GM23248 (cell line): ENCODE measurements around the gene PC. TPM values are rescaled to one million over a fixed set of nuclear protein-coding genes. Genes with fewer than 3 reads are reported as not detected.

Source experiments
- DNase-seq: peaks from one replicate; pipeline ENCODE4 v3.0.0-alpha.2; 2015
- H2AFZ ChIP-seq: fragments of 200-600 bp; sonication (generic); 2 replicates; pipeline ENCODE4 v1.6.1; 2016; ENCODE audit warnings: antibody characterized with exemption
- H3F3A ChIP-seq: fragments of 200-600 bp; sonication (generic); 2 replicates; pipeline ENCODE4 v1.6.1; 2016; ENCODE audit warnings: mild to moderate bottlenecking, antibody characterized with exemption, mixed run types; ENCODE audit not compliant: insufficient read depth
- H3K27ac ChIP-seq: fragments of 200-600 bp; sonication (generic); 2 replicates; pipeline ENCODE4 v1.5.1; 2016; ENCODE audit warnings: mild to moderate bottlenecking
- H3K27me3 ChIP-seq: fragments of 200-600 bp; sonication (generic); replicated peaks from 2 replicates; pipeline ENCODE4 v1.6.1; 2016; ENCODE audit warnings: mild to moderate bottlenecking; ENCODE audit not compliant: insufficient read depth
- H3K36me3 ChIP-seq: fragments of 200-600 bp; sonication (generic); 2 replicates; pipeline ENCODE4 v1.6.1; 2016; ENCODE audit warnings: low read depth, mild to moderate bottlenecking
- H3K4me1 ChIP-seq: fragments of 200-600 bp; sonication (generic); 2 replicates; pipeline ENCODE4 v1.6.1; 2016; ENCODE audit warnings: mild to moderate bottlenecking; ENCODE audit not compliant: insufficient read depth
- H3K4me2 ChIP-seq: fragments of 200-600 bp; sonication (generic); one replicate; pipeline ENCODE4 v1.6.1; 2016; ENCODE audit warnings: mild to moderate bottlenecking; ENCODE audit not compliant: unreplicated experiment
- H3K4me3 ChIP-seq: fragments of 200-600 bp; sonication (generic); 2 replicates; pipeline ENCODE4 v1.5.1; 2016; ENCODE audit warnings: mild to moderate bottlenecking
- H3K79me2 ChIP-seq: fragments of 200-600 bp; sonication (generic); 2 replicates; pipeline ENCODE4 v1.6.1; 2016; ENCODE audit warnings: mild to moderate bottlenecking; ENCODE audit not compliant: insufficient read depth
- H3K9ac ChIP-seq: fragments of 200-600 bp; sonication (generic); 2 replicates; pipeline ENCODE4 v1.6.1; 2016; ENCODE audit warnings: mild to moderate bottlenecking
- H3K9me2 ChIP-seq: fragments of 200-600 bp; sonication (generic); 2 replicates; pipeline ENCODE4 v1.6.1; 2016; ENCODE audit warnings: mixed run types, mild to moderate bottlenecking, moderate library complexity; ENCODE audit not compliant: insufficient read depth
- H3K9me3 ChIP-seq: fragments of 200-600 bp; sonication (generic); one replicate; pipeline ENCODE4 v1.6.1; 2017; ENCODE audit warnings: low read depth
- H4K20me1 ChIP-seq: fragments of 200-600 bp; sonication (generic); 2 replicates; pipeline ENCODE4 v1.6.0; 2016; ENCODE audit not compliant: insufficient read depth
- EZH2 ChIP-seq: fragments of 200-600 bp; sonication (generic); IDR thresholded peaks from 2 replicates; pipeline ENCODE4 v1.6.1; 2018; ENCODE audit warnings: antibody characterized with exemption, mild to moderate bottlenecking; ENCODE audit not compliant: insufficient read depth, poor library complexity, severe bottlenecking
- EZH2phosphoT487 ChIP-seq: fragments of 200-600 bp; sonication (generic); IDR thresholded peaks from 2 replicates; pipeline ENCODE4 v1.6.1; 2018; ENCODE audit warnings: antibody characterized with exemption, moderate library complexity, mild to moderate bottlenecking, low read depth; ENCODE audit not compliant: insufficient read depth
- WGBS, 2 experiments: methylation state at CpG; one replicate each; pipeline ENCODE4 v1.1.6; 2015 to 2017; ENCODE audit warnings: low lambda C conversion rate in 2 of 2, low coverage in 1 of 2; ENCODE audit errors: missing lambda C conversion rate in 2 of 2; 5-methylcytosine and 5-hydroxymethylcytosine counted together
- in situ Hi-C: fragments of 300-500 bp; cut with MboI; formaldehyde crosslinking; loops from 2 replicates; pipeline ENCODE4 v1.15.0; 2020
- polyA plus RNA-seq: library from polyadenylated mRNA; unstranded; fragments of >200 nt; fragmentation: Nextera tagmentation; extraction: Ambion mirVana; gene quantifications from 2 replicates; pipeline ENCODE4 v1.2.1, GENCODE V29; 2016
- total RNA-seq: library from RNA; depleted of rRNA; stranded (reverse); fragments of >200 nt; shearing (Covaris generic); gene quantifications from 2 replicates; pipeline ENCODE4 v1.2.3, GENCODE V29; 2014

Gene PC
- total and polyA plus RNA-seq, 2 experiments from 2014 or later: 16.4 to 16.6 TPM

DNA sequence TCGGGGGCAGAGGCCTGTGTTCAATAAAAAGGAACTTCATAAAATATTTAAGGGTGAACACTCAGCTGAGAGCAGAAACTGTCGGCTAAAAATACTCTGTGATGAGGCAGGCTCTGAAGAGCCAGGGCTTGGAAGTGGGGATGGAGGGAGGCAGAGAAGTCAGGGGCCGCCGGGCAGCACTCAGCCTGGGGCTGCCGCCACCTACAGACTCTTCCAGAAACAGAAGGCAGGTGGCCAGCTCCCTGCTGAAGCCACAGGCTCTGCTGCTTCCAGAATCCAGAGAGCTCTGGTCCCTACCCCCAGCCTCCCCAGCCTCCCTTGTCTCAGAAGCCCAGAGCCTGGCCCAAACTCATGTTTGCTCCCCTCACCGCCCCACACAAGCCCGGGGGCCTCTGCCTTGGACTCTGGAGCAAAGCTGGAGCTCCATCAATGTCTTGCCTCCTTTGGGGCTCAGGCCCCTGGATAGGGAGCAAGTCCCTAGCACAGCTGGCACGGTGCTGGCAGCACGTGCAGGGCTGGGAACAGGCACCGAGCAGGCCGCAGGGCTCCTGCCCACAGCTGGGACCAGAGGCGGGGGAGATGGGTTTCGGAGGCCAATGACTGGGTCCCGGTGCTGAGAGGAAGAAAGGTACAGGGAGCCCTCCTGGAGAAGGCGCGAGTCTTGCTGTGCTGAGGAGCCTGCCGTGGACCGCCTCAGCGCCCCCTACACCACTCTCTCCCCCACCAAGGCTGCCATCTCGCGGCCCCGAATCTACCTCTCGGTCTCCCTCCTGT, 93.1 kb downstream of the PC start:
- 78 to 80% methylated on average over 16 to 23 of the region's 23 CpGs for WGBS, 2 experiments
- H3K4me1 ChIP-seq: no peaks in the 10 kb centered on the region
- no peak overlapping the region for H3K4me2 ChIP-seq
- H3K4me3 ChIP-seq: no peak overlapping the region
- H3K9me3 ChIP-seq: no peaks in the 10 kb centered on the region
- no peak overlapping the region for H3K27ac ChIP-seq
- no peak overlapping the region for H2AFZ ChIP-seq
- in situ Hi-C loops: no loop called here
- no peak overlapping the region for H3K9ac ChIP-seq
- H3K27me3 ChIP-seq: no peaks in the 10 kb centered on the region
- H3K9me2 ChIP-seq: no peaks in the 10 kb centered on the region
- TF ChIP-seq EZH2: no peak
- no peak for TF ChIP-seq EZH2phosphoT487
- H3F3A ChIP-seq: no peaks in the 10 kb centered on the region
- peak; percentile 21 for DNase-seq
- H3K36me3 ChIP-seq: no peaks in the 10 kb centered on the region
- H3K79me2 ChIP-seq: no peaks in the 10 kb centered on the region
- H4K20me1 ChIP-seq: no peaks in the 10 kb centered on the region

- DNase-seq: no peak
- 79 to 82% methylated on average over 27 to 35 of the region's 35 CpGs for WGBS, 2 experiments
- Histone ChIP-seq H3K27ac (no peak overlapping the region), H3K4me1 (no peaks in the 10 kb centered on the region), H3K9ac (no peak overlapping the region), H4K20me1 (no peaks in the 10 kb centered on the region), H2AFZ (no peak overlapping the region), H3K36me3 (no peaks in the 10 kb centered on the region), H3K4me2 (no peak overlapping the region), H3F3A (no peaks in the 10 kb centered on the region), H3K79me2 (no peaks in the 10 kb centered on the region), H3K27me3 (no peaks in the 10 kb centered on the region), H3K9me2 (no peaks in the 10 kb centered on the region), H3K4me3 (no peak overlapping the region), H3K9me3 (no peaks in the 10 kb centered on the region)
- in situ Hi-C loops: no loop called here
- TF ChIP-seq EZH2 (no peak), EZH2phosphoT487 (no peak)
Measured at GRCh38 chr11:66864172-66864901, 93.8 kb downstream of the PC start.

DNA sequence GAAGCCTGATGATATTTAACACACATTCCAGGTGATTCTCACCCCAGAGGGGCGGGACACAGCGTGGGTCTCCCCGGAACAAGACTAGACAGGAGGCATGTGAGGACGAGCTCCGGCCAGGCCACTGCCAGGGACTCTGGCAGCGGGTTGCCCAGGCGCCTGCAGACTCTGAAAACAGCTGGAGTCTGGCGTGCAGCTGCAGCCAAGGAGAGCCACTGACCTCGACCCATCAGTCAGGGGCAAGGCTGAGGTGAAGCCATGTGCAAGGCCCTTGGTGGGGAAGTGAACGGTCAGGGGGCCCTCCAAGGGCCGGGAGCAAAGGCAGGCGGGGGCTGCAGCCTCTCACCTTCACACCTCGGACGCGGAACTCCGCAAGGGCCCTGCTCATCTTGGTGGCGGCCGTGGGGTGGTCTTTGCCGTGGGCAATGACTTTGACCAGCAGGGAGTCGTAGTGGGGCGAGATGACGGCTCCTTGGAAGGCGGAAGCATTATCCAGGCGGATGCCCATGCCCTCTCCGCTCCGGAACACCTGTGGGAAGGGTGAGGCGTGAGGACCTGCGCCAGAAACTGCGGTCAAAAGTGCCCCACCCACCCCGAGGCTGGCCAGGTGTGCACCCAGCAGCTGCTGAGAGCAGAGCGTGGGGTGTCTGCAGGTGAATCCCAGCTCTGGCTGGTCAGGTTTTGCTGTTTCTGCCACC, 94.6 kb downstream of the PC start:
- Histone ChIP-seq H3K4me1 (no peaks in the 10 kb centered on the region), H2AFZ (no peak overlapping the region), H3K9me3 (no peaks in the 10 kb centered on the region), H3K4me2 (no peak overlapping the region), H3K27me3 (no peaks in the 10 kb centered on the region), H3K4me3 (no peak overlapping the region), H3K9ac (no peak overlapping the region), H3K36me3 (no peaks in the 10 kb centered on the region), H3F3A (no peaks in the 10 kb centered on the region), H4K20me1 (no peaks in the 10 kb centered on the region), H3K9me2 (no peaks in the 10 kb centered on the region), H3K27ac (no peak overlapping the region), H3K79me2 (no peaks in the 10 kb centered on the region)
- in situ Hi-C loops: no loop called here
- DNase-seq: no peak
- TF ChIP-seq EZH2 (no peak), EZH2phosphoT487 (no peak)
- 80 to 88% methylated on average over 28 to 31 of the region's 31 CpGs for WGBS, 2 experiments

DNA sequence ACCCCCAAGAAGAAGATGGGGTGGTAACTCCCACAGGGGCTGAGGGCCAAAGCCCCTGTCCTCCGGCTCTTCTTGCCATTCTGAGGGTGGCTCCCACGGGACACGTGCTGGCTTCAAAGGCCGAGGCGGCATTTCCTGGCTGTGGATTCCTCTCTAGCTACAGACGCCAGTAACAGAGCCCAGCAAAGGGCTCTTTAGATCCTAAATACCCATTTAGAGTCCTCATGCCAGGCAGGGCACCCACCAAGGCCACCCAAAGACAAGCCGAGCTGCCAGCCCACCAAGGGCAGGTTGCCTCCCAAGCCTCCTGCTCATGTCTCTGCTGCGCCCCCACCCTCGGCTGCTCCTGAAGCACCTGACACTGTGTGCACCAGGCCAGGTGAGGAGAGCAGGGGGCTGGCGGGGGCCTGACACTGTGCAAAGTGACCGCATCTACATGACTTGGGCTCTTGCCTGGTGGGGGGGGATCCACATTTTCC, 95.6 kb downstream of the PC start:
- Histone ChIP-seq H3K27ac (no peak overlapping the region), H3K9me3 (no peaks in the 10 kb centered on the region), H3K9me2 (no peaks in the 10 kb centered on the region), H3K4me2 (no peak overlapping the region), H3K4me1 (no peaks in the 10 kb centered on the region), H4K20me1 (no peaks in the 10 kb centered on the region), H3K27me3 (no peaks in the 10 kb centered on the region), H3K79me2 (peaks cover 5% of the 10 kb centered on the region; the same call in 1 of the 2 replicates), H3K9ac (no peak overlapping the region), H3F3A (no peaks in the 10 kb centered on the region), H3K4me3 (no peak overlapping the region), H3K36me3 (no peaks in the 10 kb centered on the region), H2AFZ (no peak overlapping the region)
- TF ChIP-seq EZH2phosphoT487 (no peak), EZH2 (no peak)
- DNase-seq: no peak
- WGBS, 2 experiments: 89 to 91% methylated on average over 9 to 11 of the region's 11 CpGs
- in situ Hi-C loops: no loop called here
